ENCODE measurements around the gene NPHP4. TPM values are rescaled to one million over a fixed set of nuclear protein-coding genes. Genes with fewer than 3 reads are reported as not detected.

Gene NPHP4
- polyA plus RNA-seq, 1 of the 3 experiments (the other 2 are of a cell fraction), result 7.0 TPM

- 91% methylated on average over 6 of the region's 6 CpGs for WGBS (ENCODE audit: low lambda C conversion rate)
- Histone ChIP-seq H3K4me2 (no peak overlapping the region), H3K36me3 (replicated peaks in 1 of 2; ENCODE audit: control insufficient read depth in 1 of 2, insufficient read depth in 2 of 2, low read length in 1 of 2) (no peaks in the 10 kb centered on the region), H3K27me3 (ENCODE audit: insufficient read depth) (no peaks in the 10 kb centered on the region), H3K4me3 (ENCODE audit: low read depth in 2 of 2, low read length in 1 of 2) (no peak overlapping the region), H4K20me1 (ENCODE audit: insufficient read depth) (no peaks in the 10 kb centered on the region), H3K4me1 (ENCODE audit: control insufficient read depth in 1 of 2, insufficient read depth in 2 of 2, low read depth in 1 of 2, low read length in 1 of 2) (no peaks in the 10 kb centered on the region), H3K79me2 (ENCODE audit: insufficient read depth) (no peaks in the 10 kb centered on the region), H3K27ac (ENCODE audit: low read depth in 2 of 2, low read length in 1 of 2) (no peak overlapping the region), H3K9me2 (no peaks in the 10 kb centered on the region), H3K9ac (no peak overlapping the region), H2AFZ (ENCODE audit: low read depth) (no peak overlapping the region), H3F3A (replicated peaks; ENCODE audit: insufficient read depth) (peaks cover 3% of the 10 kb centered on the region), H3K9me3 (no peaks in the 10 kb centered on the region)
- no peak for DNase-seq
- ChIA-PET POLR2A (no interaction called here), CTCF (no interaction called here)
- TF ChIP-seq NRF1 (IDR thresholded peaks at IDR 0.05; ENCODE audit: low read depth, low read length), result no peak
- TF ChIP-seq, protein P1, sequence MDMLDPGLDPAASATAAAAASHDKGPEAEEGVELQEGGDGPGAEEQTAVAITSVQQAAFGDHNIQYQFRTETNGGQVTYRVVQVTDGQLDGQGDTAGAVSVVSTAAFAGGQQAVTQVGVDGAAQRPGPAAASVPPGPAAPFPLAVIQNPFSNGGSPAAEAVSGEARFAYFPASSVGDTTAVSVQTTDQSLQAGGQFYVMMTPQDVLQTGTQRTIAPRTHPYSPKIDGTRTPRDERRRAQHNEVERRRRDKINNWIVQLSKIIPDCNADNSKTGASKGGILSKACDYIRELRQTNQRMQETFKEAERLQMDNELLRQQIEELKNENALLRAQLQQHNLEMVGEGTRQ (IDR thresholded peaks at IDR 0.05; ENCODE audit: borderline replicate concordance, low read depth, low read length), result no peak
- no peak for TF ChIP-seq FOXM1 (IDR thresholded peaks at IDR 0.05; ENCODE audit: low read depth)
- no peak for TF ChIP-seq TEAD4 (IDR thresholded peaks at IDR 0.05; ENCODE audit: borderline replicate concordance, insufficient read depth)
- TF ChIP-seq CTCF (IDR thresholded peaks at IDR 0.05), result no peak
These were observed 123.2 kb downstream of the NPHP4 start for GRCh38 chr1:5868931-5869500.

DNA sequence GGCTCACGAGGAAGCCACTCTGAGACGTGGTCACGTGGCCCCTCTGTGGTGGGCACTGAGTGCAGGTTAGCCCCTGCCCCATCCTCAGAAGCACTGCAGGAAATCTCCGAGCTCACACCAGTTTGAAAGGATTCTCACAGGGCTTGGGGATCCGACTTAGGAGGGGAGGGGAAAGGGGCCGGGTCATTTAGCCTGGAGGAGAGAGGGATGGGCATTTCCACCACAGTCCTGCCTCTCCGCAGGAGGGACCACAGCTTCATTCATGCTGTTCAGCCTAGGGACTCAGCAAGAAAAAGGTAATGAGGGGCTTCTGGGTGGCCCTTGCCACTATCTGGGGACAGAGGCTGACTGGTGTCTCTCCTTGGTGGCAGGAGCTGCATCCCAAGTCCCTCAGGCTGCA, 126.5 kb downstream of the NPHP4 start:
- TF ChIP-seq MEF2A (IDR thresholded peaks at IDR 0.05; ENCODE audit: borderline replicate concordance, low read depth), result no peak
- TF ChIP-seq REST (IDR thresholded peaks at IDR 0.05; ENCODE audit: low read depth, low read length), result no peak
- TF ChIP-seq EP300 (IDR thresholded peaks at IDR 0.05; ENCODE audit: borderline replicate concordance in 1 of 2, low read depth in 1 of 2, low read length in 1 of 2), result no peak
- no peak for TF ChIP-seq GABPA (IDR thresholded peaks at IDR 0.05; ENCODE audit: low read depth)
- no peak for TF ChIP-seq ELF1 (IDR thresholded peaks at IDR 0.05)
- no peak for TF ChIP-seq CTCF (IDR thresholded peaks at IDR 0.05)
- Histone ChIP-seq H4K20me1 (ENCODE audit: insufficient read depth) (no peaks in the 10 kb centered on the region), H3K4me2 (no peak overlapping the region), H3K79me2 (ENCODE audit: insufficient read depth) (no peaks in the 10 kb centered on the region), H3K36me3 (replicated peaks in 1 of 2; ENCODE audit: control insufficient read depth in 1 of 2, insufficient read depth in 2 of 2, low read length in 1 of 2) (peaks cover 0 to 5% of the 10 kb centered on the region in 2 experiments), H3K4me1 (ENCODE audit: control insufficient read depth in 1 of 2, insufficient read depth in 2 of 2, low read depth in 1 of 2, low read length in 1 of 2) (no peaks in the 10 kb centered on the region), H3K9ac (no peak overlapping the region), H3K9me2 (no peaks in the 10 kb centered on the region), H3K27me3 (ENCODE audit: insufficient read depth) (no peaks in the 10 kb centered on the region), H3F3A (replicated peaks; ENCODE audit: insufficient read depth) (peaks cover 3% of the 10 kb centered on the region), H3K4me3 (ENCODE audit: low read depth in 2 of 2, low read length in 1 of 2) (no peak overlapping the region), H3K27ac (ENCODE audit: low read depth in 2 of 2, low read length in 1 of 2) (no peak overlapping the region), H2AFZ (ENCODE audit: low read depth) (no peak overlapping the region), H3K9me3 (no peaks in the 10 kb centered on the region)
- CTCF ChIA-PET, result interaction anchor here (0.9 to 1.0 kb wide), 2 partner anchors 15 to 120 kb away, joined by 3 read pairs; no protein-coding TSS in a partner anchor
- no CpG with 5 or more reads among the region's 7 CpGs for WGBS (ENCODE audit: low lambda C conversion rate)
- POLR2A ChIA-PET, result no interaction called here
- no peak for DNase-seq
